Mammary epithelial cell (primary cell): ENCODE measurements around the gene LENG1.

Experiments
- CTCF ChIP-seq, 2 donors: IDR thresholded peaks in 1 of 2; conservative IDR thresholded peaks in 1 of 2; 2 replicates each; pipeline ENCODE4 v1.5.1; 2011 to 2012; ENCODE audit warnings: inconsistent platforms in 2 of 2, low read length in 2 of 2, mild to moderate bottlenecking in 2 of 2, control low read depth in 1 of 2, low read depth in 1 of 2; ENCODE audit not compliant: insufficient read depth in 1 of 2; ENCODE audit errors: extremely low read depth in 1 of 2
- EZH2 ChIP-seq: IDR thresholded peaks from 2 replicates; pipeline ENCODE4 v1.6.1; 2012; ENCODE audit warnings: low read length, inconsistent platforms, borderline replicate concordance

- TF ChIP-seq CTCF (conservative IDR thresholded peaks at IDR 0.05 in 1 of 2, IDR thresholded peaks at IDR 0.05 in 1 of 2; ENCODE audit: extremely low read depth in 1 of 2, insufficient read depth in 1 of 2, low read depth in 1 of 2, low read length in 2 of 2) (no peak), EZH2 (no peak)
Observed at GRCh38 chr19:54188215-54188871, 28.8 kb upstream of the LENG1 start.
